Measurements from ENCODE around the gene MRGPRF.

Gene MRGPRF

GRCh38 chr11:68960294-68961071 is 52.6 kb downstream of the MRGPRF start:
- no peak for DNase-seq

DNA sequence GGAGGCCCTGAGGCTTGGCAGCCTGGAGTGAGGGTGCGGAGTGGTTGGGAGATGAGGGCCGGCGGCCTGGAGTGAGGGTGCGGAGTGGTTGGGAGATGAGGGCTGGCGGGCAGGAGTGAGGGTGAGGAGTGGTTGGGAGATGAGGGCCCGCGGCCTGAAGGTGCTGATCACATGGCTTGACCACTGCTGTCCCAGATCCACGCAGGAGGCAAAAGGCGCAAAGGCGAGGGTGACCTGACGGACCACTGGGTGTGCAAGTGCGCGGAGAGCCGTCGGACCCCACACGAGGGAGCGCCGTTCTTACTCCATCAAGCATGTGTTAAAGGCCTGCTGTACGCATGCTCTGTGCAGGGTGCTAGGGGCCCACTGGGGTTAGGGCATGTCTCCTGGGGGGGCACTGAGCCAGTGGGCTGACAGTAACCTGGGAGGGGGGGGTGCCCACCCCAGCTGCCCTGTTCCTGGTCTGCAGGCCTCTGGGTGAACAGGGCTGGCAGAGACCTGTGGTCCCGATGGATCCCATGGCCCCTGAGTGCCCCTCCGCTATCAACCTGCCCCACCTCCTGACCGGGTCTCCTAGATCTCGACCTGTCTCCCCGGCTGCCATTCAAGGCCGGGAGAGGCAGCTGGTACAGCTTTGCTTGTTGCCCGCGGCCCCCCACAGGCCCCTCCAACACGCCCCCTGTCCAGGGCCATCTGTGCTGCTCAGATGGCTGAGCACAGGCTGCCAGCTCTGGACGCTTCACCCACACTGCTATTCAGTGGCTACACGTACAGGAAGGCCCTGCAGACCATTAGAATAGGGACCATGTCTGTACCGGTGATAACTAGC is 53.4 kb downstream of the MRGPRF start:
- no peak for DNase-seq

GRCh38 chr11:68958211-68958610 is 54.8 kb downstream of the MRGPRF start:
- DNase-seq = no peak

DNA sequence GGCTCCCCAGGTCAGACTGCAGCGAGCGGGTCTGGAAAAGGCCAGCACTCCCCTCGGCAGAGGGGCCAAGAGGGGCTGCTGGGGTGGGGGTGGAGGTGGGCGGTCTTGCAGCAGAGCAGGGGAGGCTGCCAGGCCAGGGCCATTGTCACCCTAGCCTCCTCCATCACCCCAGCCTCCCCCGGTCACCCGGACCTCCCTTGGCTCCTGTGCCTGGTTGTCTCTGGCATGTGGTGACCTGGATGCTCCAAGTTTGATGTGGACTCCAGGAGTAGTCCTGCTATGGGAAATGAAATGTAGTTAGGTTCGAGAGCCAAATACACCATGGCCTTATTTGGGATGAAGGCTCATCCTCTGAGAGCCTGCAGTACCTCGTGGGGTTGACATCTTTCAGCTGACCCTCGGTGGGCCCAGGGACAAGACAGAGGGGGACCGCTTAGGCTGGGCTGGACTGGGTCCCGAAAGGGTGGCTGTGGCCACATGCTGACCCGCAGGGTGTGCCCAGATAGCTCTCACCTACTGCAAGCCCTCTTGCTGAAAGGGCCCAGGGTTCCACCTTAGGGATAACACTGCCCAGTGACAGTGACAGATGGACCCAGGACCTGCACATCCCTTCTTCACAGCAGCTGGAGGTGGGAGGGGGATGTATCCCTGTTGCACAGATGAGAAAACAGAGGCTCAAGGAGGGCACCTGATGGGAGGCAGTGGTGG is 56.3 kb downstream of the MRGPRF start:
- DNase-seq = no peak

DNA sequence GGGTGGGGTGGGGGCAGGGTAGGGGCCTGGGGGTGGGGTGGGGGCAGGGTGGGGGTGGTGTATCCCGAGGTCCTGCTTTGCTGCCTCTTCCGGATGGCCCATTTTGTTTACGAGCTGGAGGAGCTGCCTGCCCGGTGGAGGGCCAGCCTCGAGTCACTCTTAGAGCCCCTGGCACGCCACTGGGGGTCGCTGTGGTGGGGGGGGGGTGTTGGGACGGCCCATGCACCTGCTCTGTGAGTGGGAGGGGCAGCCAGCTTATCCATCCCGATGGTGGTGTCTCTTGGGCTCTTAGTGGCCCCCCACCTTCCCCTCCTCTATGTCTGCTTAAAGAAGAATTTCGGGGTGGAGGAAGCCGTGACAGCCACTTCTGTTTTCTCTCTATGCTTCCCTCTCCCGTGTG is 56.9 kb downstream of the MRGPRF start:
- DNase-seq = peak; percentile 13 to 25

DNA sequence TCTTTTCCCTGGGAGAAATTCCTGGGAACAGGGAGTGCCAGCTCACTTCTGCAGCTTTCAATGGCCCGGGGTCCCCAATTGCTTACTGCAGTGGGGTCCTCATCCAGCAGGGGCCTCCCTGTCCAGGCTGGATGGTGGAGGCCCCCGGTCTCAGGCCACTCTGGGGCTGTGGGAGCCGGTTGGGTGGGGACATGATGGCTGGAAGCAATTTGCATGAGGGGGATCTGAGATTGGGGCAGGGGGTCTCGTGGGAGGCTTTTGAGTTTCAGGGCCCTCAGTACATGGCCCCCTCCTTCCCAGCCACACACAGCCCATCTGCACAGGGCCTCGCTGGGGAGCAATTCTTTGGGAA is 57.5 kb downstream of the MRGPRF start:
- no peak for DNase-seq

- DNase-seq = no peak
These were observed 58.0 kb downstream of the MRGPRF start for GRCh38 chr11:68954836-68955606.
